Measurements from ENCODE around the gene CFAP298. TPM values are rescaled to one million over a fixed set of nuclear protein-coding genes. Genes with fewer than 3 reads are reported as not detected.
"Not testable (repeated sequence)": the region's sequence is repeated elsewhere in the genome, so short reads cannot be mapped to it uniquely, and the experiment has no call there.

CFAP298 gene
- total RNA-seq, 4 donors from 2014 or later, result 22.8 to 41.2 (median 32.8) TPM

- intact Hi-C loops (cut with DNase I), result loop anchor here (5.0 kb wide), 1 partner anchor 114 kb away; the partner anchor contains the start of gene SYNJ1
- 80% methylated on average over 16 of the region's 16 CpGs for WGBS
- peak overlapping the region; percentile 74 to 98 (median 86) for H3K4me3 ChIP-seq
- H3K27ac ChIP-seq (replicated peaks in 1 of 4), result peak overlapping the region; percentile 86 to 92 (median 90)
- H3K36me3 ChIP-seq, result peaks cover 0 to 18% (median 12%) of the 10 kb centered on the region in 4 donors
- peak; percentile 53 for DNase-seq (ENCODE audit: extremely low spot score)
- no peak for TF ChIP-seq EP300 (IDR thresholded peaks at IDR 0.05)
- TF ChIP-seq POLR2A (IDR thresholded peaks at IDR 0.05; ENCODE audit: low read depth), result no peak
- no peak for TF ChIP-seq POLR2AphosphoS5 (IDR thresholded peaks at IDR 0.05)
- TF ChIP-seq CTCF (IDR thresholded peaks at IDR 0.05), result no peak
- H3K4me1 ChIP-seq, result peaks cover 8 to 29% (median 22%) of the 10 kb centered on the region in 4 donors
- no peaks in the 10 kb centered on the region for H3K9me3 ChIP-seq
- H3K27me3 ChIP-seq, result peaks cover 0 to 4% (median 0%) of the 10 kb centered on the region in 4 donors
Measured at GRCh38 chr21:32613436-32614043, 1.4 kb upstream of the CFAP298 start.

- Histone ChIP-seq H3K4me3 (peak overlapping the region; percentile 74 to 98 (median 86)), H3K4me1 (peaks cover 8 to 29% (median 22%) of the 10 kb centered on the region in 4 donors), H3K27me3 (peaks cover 0 to 4% (median 0%) of the 10 kb centered on the region in 4 donors), H3K36me3 (peaks cover 4 to 24% (median 16%) of the 10 kb centered on the region in 4 donors), H3K27ac (replicated peaks in 1 of 4) (peak overlapping the region; percentile 86 to 92 (median 90)), H3K9me3 (no peaks in the 10 kb centered on the region)
- no peak for DNase-seq (ENCODE audit: extremely low spot score)
- TF ChIP-seq POLR2A (IDR thresholded peaks at IDR 0.05; ENCODE audit: low read depth), result no peak
- TF ChIP-seq EP300 (IDR thresholded peaks at IDR 0.05), result no peak
- no peak for TF ChIP-seq POLR2AphosphoS5 (IDR thresholded peaks at IDR 0.05)
- no peak for TF ChIP-seq CTCF (IDR thresholded peaks at IDR 0.05)
- WGBS, result 1% methylated on average over 15 of the region's 15 CpGs
- intact Hi-C loops (cut with DNase I), result loop anchor here (5.0 kb wide), 1 partner anchor 114 kb away; the partner anchor contains the start of gene SYNJ1
Measured at GRCh38 chr21:32612999-32613337, 791 bp upstream of the CFAP298 start.

GRCh38 chr21:32611471-32611997, 643 bp downstream of the CFAP298 start:
- H3K9me3 ChIP-seq, result no peaks in the 10 kb centered on the region
- peak overlapping the region; percentile 74 to 98 (median 86) for H3K4me3 ChIP-seq
- H3K27me3 ChIP-seq, result peaks cover 0 to 4% (median 0%) of the 10 kb centered on the region in 4 donors
- H3K36me3 ChIP-seq, result peaks cover 18 to 38% (median 31%) of the 10 kb centered on the region in 4 donors
- under 1% methylated on average over 24 of the region's 28 CpGs for WGBS
- DNase-seq (ENCODE audit: extremely low spot score), result peak; percentile 50
- H3K4me1 ChIP-seq, result peaks cover 8 to 29% (median 22%) of the 10 kb centered on the region in 4 donors
- TF ChIP-seq CTCF (IDR thresholded peaks at IDR 0.05) (no peak), POLR2A (IDR thresholded peaks at IDR 0.05; ENCODE audit: low read depth) (no peak), POLR2AphosphoS5 (IDR thresholded peaks at IDR 0.05) (no peak), EP300 (IDR thresholded peaks at IDR 0.05) (no peak)
- intact Hi-C loops (cut with DNase I), result loop anchor here (5.0 kb wide), 1 partner anchor 116 kb away; the partner anchor contains the start of gene SYNJ1
- H3K27ac ChIP-seq (replicated peaks in 1 of 4), result peak overlapping the region; percentile 86 to 92 (median 90)

- WGBS, result 80% methylated on average over 17 of the region's 17 CpGs
- H3K27me3 ChIP-seq; H3K9me3 ChIP-seq; H3K27ac ChIP-seq (replicated peaks in 1 of 4): not testable (repeated sequence)
- Histone ChIP-seq H3K4me3 (peak overlapping the region; percentile 74 to 98 (median 86)), H3K36me3 (peaks cover 18 to 44% (median 37%) of the 10 kb centered on the region in 4 donors), H3K4me1 (peaks cover 8 to 29% (median 22%) of the 10 kb centered on the region in 4 donors)
- intact Hi-C loops (cut with DNase I), result loop anchor here (5.0 kb wide), 1 partner anchor 116 kb away; the partner anchor contains the start of gene SYNJ1
- peak; percentile 64 for DNase-seq (ENCODE audit: extremely low spot score)
Measured at GRCh38 chr21:32610940-32611339, 1.2 kb downstream of the CFAP298 start.

- 85% methylated on average over 5 of the region's 5 CpGs for WGBS
- peaks cover 31 to 65% (median 58%) of the 10 kb centered on the region in 4 donors for H3K36me3 ChIP-seq
- TF ChIP-seq CTCF (IDR thresholded peaks at IDR 0.05) (no peak), POLR2A (IDR thresholded peaks at IDR 0.05; ENCODE audit: low read depth) (no peak), POLR2AphosphoS5 (IDR thresholded peaks at IDR 0.05) (no peak), EP300 (IDR thresholded peaks at IDR 0.05) (no peak)
- H3K4me1 ChIP-seq, result peaks cover 8 to 29% (median 22%) of the 10 kb centered on the region in 4 donors
- H3K9me3 ChIP-seq, result no peaks in the 10 kb centered on the region
- H3K27ac ChIP-seq (replicated peaks in 1 of 4), result no peak overlapping the region
- DNase-seq (ENCODE audit: extremely low spot score), result no peak
- no peak overlapping the region for H3K4me3 ChIP-seq
- no peaks in the 10 kb centered on the region for H3K27me3 ChIP-seq
- intact Hi-C loops (cut with DNase I), result no loop called here
Measured at GRCh38 chr21:32608851-32609250, 3.3 kb downstream of the CFAP298 start.
